ENCODE results near the gene CPNE7.
"Not testable (repeated sequence)": the region's sequence is repeated elsewhere in the genome, so short reads cannot be mapped to it uniquely, and the experiment has no call there.

The CPNE7 gene

DNA sequence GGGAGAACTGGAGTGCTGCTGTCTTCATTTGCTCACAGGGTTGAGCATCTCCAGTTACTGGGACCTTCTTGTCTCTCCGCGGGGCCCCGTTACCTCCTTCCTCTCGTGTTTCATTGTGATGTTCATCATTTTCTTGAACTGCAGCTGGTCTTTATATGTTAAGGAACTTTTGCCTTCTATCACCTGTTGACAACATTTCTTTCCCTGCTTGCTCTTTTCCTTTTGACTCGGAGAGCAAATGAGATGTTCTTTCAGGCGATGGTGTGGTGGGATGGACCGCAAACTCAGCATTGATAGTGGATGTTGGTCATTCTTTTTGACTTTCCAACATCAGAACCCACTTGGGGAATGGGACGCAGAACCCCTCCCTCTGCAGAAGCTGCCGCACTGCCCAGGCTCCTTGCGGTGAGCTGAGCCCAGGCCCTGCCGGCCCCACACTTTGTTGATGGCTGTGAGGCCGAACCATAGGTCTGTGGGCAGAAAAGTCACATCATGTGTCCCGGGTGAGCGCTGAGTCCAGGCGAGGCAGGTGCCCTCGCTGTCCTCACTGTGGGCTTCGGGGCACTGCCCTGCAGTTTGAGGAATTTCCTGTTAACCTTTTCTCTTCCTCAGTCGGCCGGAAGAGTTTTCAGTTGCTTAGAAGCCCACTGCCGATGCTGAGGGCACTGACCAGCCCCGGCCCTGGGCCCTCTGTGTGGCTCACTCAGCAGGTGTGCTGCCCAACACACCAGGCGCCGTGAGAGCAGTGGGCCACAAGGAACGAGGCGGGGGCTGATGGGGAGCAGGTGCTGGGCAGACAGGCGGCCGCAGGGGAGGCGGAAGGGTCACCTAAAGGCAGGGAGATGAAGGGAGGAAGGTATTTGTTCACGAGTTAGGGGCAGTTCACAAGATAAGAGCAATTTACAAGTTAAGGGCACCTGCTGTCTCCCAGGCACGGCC is 7.6 kb upstream of the CPNE7 start:
- no peak overlapping the region for H3K4me3 ChIP-seq (ENCODE audit: low read depth, low read length)
- DNase-seq (ENCODE audit: low read depth): no peak
- TF ChIP-seq, protein P1, sequence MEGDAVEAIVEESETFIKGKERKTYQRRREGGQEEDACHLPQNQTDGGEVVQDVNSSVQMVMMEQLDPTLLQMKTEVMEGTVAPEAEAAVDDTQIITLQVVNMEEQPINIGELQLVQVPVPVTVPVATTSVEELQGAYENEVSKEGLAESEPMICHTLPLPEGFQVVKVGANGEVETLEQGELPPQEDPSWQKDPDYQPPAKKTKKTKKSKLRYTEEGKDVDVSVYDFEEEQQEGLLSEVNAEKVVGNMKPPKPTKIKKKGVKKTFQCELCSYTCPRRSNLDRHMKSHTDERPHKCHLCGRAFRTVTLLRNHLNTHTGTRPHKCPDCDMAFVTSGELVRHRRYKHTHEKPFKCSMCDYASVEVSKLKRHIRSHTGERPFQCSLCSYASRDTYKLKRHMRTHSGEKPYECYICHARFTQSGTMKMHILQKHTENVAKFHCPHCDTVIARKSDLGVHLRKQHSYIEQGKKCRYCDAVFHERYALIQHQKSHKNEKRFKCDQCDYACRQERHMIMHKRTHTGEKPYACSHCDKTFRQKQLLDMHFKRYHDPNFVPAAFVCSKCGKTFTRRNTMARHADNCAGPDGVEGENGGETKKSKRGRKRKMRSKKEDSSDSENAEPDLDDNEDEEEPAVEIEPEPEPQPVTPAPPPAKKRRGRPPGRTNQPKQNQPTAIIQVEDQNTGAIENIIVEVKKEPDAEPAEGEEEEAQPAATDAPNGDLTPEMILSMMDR (IDR thresholded peaks at IDR 0.05; ENCODE audit: control insufficient read depth, extremely low read depth, insufficient read depth): no peak

DNA sequence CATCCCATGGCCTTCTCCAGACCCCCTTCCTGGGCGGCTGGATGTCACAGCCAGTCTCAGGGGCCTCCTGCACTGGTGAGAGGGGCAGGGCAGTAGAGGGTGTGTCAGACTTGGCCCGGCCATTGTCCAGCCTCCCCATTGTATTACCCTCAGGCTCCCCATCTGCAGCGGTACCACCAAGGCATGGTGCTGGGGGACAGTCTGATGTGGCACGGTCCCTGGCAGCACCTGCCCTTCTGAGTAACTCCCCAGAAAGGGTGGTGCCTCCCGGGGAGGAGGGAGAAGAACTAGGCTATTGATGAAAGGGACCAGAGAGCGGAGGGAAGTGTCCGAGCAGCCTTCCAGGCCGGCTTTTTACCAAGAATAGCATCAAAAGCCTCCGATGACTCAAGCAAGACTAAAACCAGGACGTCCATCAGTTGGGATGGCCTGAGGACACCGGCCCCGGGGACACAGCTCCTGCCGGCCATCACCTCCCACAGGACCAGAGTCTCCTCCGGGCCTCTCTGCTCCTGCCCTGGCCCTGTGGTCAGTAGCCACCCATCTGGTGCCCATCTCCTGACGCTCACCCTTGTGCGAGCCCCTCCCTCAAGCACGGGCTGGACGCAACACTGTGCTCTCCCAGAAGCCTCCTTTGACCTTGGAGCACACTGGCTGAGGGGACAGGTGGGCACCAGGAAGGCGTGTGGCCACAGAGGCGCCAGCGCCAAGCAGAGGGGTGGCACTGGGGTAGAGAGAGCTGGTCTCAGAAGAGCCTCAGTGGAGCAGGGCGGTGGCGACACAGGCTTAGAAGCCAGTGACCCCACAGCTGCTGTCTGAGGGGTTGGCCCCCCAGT is 5.8 kb upstream of the CPNE7 start:
- TF ChIP-seq, protein P1 (IDR thresholded peaks at IDR 0.05; ENCODE audit: control insufficient read depth, extremely low read depth, insufficient read depth): no peak
- H3K4me3 ChIP-seq (ENCODE audit: low read depth, low read length): no peak overlapping the region
- no peak for DNase-seq (ENCODE audit: low read depth)

DNA sequence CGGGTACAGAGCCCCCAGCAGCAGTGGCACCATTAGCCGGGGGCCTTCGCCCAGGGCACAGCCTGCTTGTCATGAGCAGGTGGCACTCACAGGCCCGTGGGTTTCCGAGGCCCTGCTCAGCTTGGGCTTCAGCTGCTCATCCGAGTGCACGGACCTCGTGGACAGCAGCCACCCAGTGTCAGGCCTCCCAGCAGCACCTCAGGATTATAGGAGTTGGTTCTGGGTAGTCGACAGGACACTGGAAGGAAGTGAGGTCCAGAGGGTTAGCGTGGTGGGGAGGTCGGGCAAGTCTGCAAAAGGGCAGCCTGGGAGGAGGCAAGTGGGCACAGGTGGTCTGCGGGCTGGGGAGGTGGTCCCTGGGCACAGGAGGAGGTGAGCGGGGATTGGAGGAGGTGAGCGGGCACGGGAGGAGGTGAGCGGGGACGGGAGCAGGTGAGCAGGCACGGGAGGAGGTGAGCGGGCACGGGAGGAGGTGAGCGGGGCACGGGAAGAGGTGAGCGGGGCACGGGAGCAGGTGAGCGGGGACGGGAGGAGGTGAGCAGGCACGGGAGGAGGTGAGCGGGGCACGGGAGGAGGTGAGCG is 5.1 kb upstream of the CPNE7 start:
- TF ChIP-seq, protein P1 (IDR thresholded peaks at IDR 0.05; ENCODE audit: control insufficient read depth, extremely low read depth, insufficient read depth): no peak
- DNase-seq (ENCODE audit: low read depth): no peak
- H3K4me3 ChIP-seq (ENCODE audit: low read depth, low read length): no peak overlapping the region

DNA sequence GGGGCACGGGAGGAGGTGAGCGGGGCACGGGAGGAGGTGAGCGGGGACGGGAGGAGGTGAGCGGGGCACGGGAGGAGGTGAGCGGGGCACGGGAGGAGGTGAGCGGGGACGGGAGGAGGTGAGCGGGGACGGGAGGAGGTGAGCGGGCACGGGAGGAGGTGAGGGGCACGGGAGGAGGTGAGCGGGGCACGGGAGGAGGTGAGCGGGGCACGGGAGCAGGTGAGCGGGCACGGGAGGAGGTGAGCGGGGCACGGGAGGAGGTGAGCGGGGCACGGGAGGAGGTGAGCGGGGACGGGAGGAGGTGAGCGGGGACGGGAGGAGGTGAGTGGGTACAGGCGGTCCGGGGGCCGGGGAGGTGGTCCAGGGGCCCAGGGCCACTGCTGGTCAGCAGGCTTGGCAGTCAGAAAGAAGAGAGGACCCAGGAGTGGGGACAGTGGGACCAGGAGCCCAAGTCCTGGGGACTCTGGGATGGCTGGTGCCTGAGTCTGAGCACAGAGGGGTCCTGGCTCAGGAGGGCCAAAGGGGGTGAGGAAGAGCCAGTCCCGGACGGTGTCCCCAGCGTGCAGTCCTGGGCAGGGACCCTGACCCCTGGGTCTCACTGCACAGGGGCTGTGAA is 4.5 kb upstream of the CPNE7 start:
- DNase-seq (ENCODE audit: low read depth); H3K4me3 ChIP-seq (ENCODE audit: low read depth, low read length): not testable (repeated sequence)

DNA sequence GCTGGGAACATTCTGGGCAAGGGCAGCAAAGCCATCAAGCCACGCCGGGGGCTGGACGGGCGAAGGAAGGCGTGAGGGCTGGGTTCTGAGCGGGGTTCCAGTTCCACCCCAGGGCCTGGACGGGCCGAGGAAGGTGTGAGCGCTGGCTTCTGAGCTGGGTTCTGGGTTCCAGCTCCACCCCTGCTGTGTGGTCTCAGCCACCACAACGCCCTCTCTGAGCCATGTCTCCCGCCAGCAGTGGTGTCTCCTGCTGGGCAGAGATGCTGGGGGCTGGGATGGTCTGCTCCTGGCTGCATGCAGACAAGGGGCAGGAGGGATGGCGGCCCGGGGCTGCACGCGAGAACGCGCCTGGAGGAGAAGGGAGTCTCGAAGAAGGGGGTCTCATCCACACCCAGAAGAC is 3.9 kb upstream of the CPNE7 start:
- TF ChIP-seq, protein P1 (IDR thresholded peaks at IDR 0.05; ENCODE audit: control insufficient read depth, extremely low read depth, insufficient read depth): no peak
- no peak overlapping the region for H3K4me3 ChIP-seq (ENCODE audit: low read depth, low read length)
- DNase-seq (ENCODE audit: low read depth): no peak

DNA sequence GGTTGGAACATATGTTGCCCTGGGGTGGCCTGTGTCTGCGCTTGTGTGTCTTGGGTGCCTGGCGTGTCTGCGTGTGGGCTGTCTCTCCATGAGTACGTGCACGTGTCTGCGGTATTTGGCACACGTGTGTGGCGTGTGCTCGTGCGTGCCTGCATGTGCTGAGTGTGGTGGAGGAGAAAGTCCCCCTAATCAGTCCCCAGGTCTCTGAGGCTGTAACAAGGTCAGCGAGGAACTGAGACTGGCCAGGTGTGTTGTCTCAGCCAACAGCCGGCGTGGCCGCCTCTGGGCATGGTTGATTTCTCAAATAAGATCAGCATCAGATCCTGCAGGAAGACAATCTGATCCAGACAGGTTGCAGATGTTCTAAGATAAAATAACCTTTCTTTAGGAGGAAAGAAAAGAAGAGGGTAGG is 3.5 kb upstream of the CPNE7 start:
- DNase-seq (ENCODE audit: low read depth): no peak
- TF ChIP-seq, protein P1 (IDR thresholded peaks at IDR 0.05; ENCODE audit: control insufficient read depth, extremely low read depth, insufficient read depth): no peak
- no peak overlapping the region for H3K4me3 ChIP-seq (ENCODE audit: low read depth, low read length)

Measured in LNCaP clone FGC (cell line).